ENCODE data around the gene FITM1.

The FITM1 gene

DNA sequence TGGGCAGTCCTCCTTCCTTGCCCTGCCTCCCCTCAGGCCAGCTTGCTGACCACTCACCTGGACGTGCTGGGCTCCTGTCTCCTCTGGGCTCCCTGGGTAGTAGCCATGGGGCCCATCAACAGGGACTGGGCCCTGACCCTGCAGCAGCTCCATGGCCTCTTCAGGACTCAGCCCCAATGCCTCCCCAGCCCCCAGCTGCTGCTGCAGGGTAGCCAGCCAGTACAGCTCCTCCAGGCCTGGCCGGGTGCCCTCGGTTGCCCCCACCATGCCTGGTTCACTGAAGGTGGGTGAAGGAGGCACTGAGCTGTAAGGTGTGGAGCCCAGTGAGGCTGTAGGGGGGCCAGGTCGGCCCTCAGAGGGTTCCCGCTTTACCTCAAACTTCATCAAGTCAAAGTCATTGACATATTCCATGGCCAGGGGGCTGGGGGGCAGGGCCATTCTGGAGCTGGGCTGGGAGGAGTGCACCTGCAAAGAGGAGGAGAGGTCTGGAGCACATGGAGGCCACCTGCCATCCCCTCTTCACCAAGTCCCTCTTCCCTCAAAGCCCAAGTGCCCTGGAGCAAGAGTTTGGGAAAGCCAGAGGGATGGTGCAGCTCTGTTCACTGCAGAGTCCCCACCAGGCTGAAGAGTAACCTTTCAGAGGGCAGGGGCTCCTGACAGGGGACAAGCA is 47.9 kb upstream of the FITM1 start:
- Histone ChIP-seq H3K4me3 (ENCODE audit: low read depth, low read length, poor library complexity, severe bottlenecking) (no peak overlapping the region), H3K27ac (ENCODE audit: low read depth, low read length, poor library complexity, severe bottlenecking) (no peak overlapping the region), H3K4me2 (ENCODE audit: low read length) (no peak overlapping the region), H3K9me3 (ENCODE audit: low read length) (no peaks in the 10 kb centered on the region), H3F3A (ENCODE audit: insufficient read depth, low read length) (no peaks in the 10 kb centered on the region), H3K9me2 (ENCODE audit: low read depth, low read length) (no peaks in the 10 kb centered on the region), H4K20me1 (ENCODE audit: insufficient read depth, low read length) (no peaks in the 10 kb centered on the region), H3K36me3 (ENCODE audit: insufficient read depth, low read length) (no peaks in the 10 kb centered on the region), H3K79me2 (ENCODE audit: insufficient read depth, low read length) (no peaks in the 10 kb centered on the region), H3K9ac (ENCODE audit: low read length) (no peak overlapping the region), H2AFZ (ENCODE audit: low read length) (no peak overlapping the region), H3K4me1 (ENCODE audit: insufficient read depth, low read length, severe bottlenecking) (peaks cover 12% of the 10 kb centered on the region), H3K27me3 (ENCODE audit: insufficient read depth, low read length) (0 out of 2 replicates have a peak, but pooled peaks cover 7% of the 10 kb centered on the region)
- TF ChIP-seq EZH2 (IDR thresholded peaks at IDR 0.05; ENCODE audit: borderline replicate concordance, low read length) (no peak), CTCF (IDR thresholded peaks at IDR 0.05; ENCODE audit: low read length) (no peak)

DNA sequence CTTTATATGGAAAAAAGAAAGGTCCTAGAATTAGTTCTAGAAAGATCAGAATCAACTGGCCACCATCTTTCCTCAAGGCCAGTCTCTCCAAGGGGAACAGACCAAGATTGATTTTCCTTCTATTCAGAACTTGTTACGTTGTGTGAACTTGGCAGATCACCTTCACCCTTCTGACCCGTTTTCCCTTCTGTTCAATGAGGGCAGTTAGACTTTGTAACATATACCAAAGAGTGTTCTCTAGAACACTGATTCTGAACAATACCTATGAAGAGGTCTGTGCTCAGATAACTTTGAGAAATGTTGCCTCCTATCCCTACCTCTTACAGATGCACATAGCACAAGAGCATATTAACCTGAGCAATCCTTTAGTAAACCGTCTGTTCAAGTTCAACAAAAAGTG is 47.0 kb upstream of the FITM1 start:
- TF ChIP-seq CTCF (IDR thresholded peaks at IDR 0.05; ENCODE audit: low read length) (no peak), EZH2 (IDR thresholded peaks at IDR 0.05; ENCODE audit: borderline replicate concordance, low read length) (no peak)
- Histone ChIP-seq H3K4me1 (ENCODE audit: insufficient read depth, low read length, severe bottlenecking) (peaks cover 12% of the 10 kb centered on the region), H3K4me2 (ENCODE audit: low read length) (no peak overlapping the region), H3F3A (ENCODE audit: insufficient read depth, low read length) (no peaks in the 10 kb centered on the region), H3K79me2 (ENCODE audit: insufficient read depth, low read length) (no peaks in the 10 kb centered on the region), H3K36me3 (ENCODE audit: insufficient read depth, low read length) (no peaks in the 10 kb centered on the region), H2AFZ (ENCODE audit: low read length) (no peak overlapping the region), H3K9me2 (ENCODE audit: low read depth, low read length) (no peaks in the 10 kb centered on the region), H3K27me3 (ENCODE audit: insufficient read depth, low read length) (0 out of 2 replicates have a peak, but pooled peaks cover 7% of the 10 kb centered on the region), H3K4me3 (ENCODE audit: low read depth, low read length, poor library complexity, severe bottlenecking) (no peak overlapping the region), H3K9me3 (ENCODE audit: low read length) (no peaks in the 10 kb centered on the region), H3K27ac (ENCODE audit: low read depth, low read length, poor library complexity, severe bottlenecking) (no peak overlapping the region), H3K9ac (ENCODE audit: low read length) (no peak overlapping the region), H4K20me1 (ENCODE audit: insufficient read depth, low read length) (no peaks in the 10 kb centered on the region)

DNA sequence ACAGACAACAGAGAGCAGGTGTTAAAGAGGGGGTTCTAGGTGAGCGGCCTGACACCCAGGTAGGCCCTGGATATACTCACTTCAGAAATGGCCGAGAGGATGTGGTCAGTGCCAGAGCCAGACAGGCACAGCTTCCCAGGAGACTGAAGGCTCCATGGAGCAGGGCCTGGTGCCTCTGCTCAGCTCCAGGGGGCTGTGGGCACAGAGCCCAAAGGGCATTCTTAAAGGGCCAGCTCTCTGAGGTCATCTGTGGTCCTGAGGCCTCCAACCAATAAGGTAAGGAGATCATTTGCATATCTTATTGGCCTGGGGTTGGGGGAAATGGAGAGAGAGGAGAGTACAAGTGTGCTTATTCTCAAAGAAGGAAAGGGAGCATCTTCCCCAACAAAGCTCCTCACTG is 46.0 kb upstream of the FITM1 start:
- no peak overlapping the region for H2AFZ ChIP-seq (ENCODE audit: low read length)
- no peak for TF ChIP-seq CTCF (IDR thresholded peaks at IDR 0.05; ENCODE audit: low read length)
- no peak for TF ChIP-seq EZH2 (IDR thresholded peaks at IDR 0.05; ENCODE audit: borderline replicate concordance, low read length)
- no peak overlapping the region for H3K4me2 ChIP-seq (ENCODE audit: low read length)

More for the DNA sequence above, 46.0 kb upstream of the FITM1 start:
- Histone ChIP-seq H3K79me2 (ENCODE audit: insufficient read depth, low read length) (no peaks in the 10 kb centered on the region), H3K4me3 (ENCODE audit: low read depth, low read length, poor library complexity, severe bottlenecking) (no peak overlapping the region), H3K27ac (ENCODE audit: low read depth, low read length, poor library complexity, severe bottlenecking) (no peak overlapping the region), H3K9me3 (ENCODE audit: low read length) (no peaks in the 10 kb centered on the region), H3K36me3 (ENCODE audit: insufficient read depth, low read length) (no peaks in the 10 kb centered on the region), H4K20me1 (ENCODE audit: insufficient read depth, low read length) (no peaks in the 10 kb centered on the region), H3K27me3 (ENCODE audit: insufficient read depth, low read length) (0 out of 2 replicates have a peak, but pooled peaks cover 7% of the 10 kb centered on the region), H3F3A (ENCODE audit: insufficient read depth, low read length) (no peaks in the 10 kb centered on the region), H3K9me2 (ENCODE audit: low read depth, low read length) (no peaks in the 10 kb centered on the region), H3K4me1 (ENCODE audit: insufficient read depth, low read length, severe bottlenecking) (peaks cover 12% of the 10 kb centered on the region), H3K9ac (ENCODE audit: low read length) (no peak overlapping the region)
